ENCODE data around the gene SLC13A4. TPM values are rescaled to one million over a fixed set of nuclear protein-coding genes. Genes with fewer than 3 reads are reported as not detected.

SLC13A4 gene
- total RNA-seq, 1 experiment from 2014 or later = not detected

Other genes starting within 250 kb of the SLC13A4 start
- gene CNOT4, start 218.1 kb downstream of the SLC13A4 start, total RNA-seq (2021; ENCODE audit: unreplicated experiment) = 22.3 TPM
- 90.4 TPM for gene NUP205, start 170.3 kb downstream of the SLC13A4 start, total RNA-seq (2021; ENCODE audit: unreplicated experiment)
- 29.5 TPM for gene STMP1, start 65.7 kb downstream of the SLC13A4 start, total RNA-seq (2021; ENCODE audit: unreplicated experiment)
- gene FAM180A, start 20.6 kb upstream of the SLC13A4 start, total RNA-seq (2021; ENCODE audit: unreplicated experiment) = not detected
- gene MTPN, start 249.2 kb upstream of the SLC13A4 start, total RNA-seq (2021; ENCODE audit: unreplicated experiment) = 177 TPM